ENCODE measurements around the gene MCAT. TPM values are rescaled to one million over a fixed set of nuclear protein-coding genes. Genes with fewer than 3 reads are reported as not detected.

The MCAT gene
- total RNA-seq, 1 donor from 2014 or later, result 10.5 TPM

DNA sequence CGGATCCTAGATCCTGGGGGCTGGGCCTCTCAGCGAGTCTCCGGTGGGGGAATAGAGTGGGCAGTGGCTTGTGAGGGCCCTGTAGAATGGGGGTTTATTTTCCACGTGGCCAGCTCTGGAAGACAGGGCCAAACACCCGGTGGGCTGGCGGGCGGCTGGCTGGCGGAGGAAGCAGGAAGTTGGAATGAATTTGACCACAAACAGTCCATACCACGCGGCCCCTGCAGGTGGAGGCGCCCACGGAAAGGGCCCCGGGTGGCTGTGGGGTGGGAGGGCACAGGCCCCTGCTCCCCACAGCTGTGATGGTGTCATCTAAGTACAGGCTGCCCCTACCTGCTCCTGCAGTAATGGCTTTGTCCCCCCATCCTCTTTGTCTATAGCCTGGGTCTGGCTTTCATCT is 15.1 kb downstream of the MCAT start:
- no peaks in the 10 kb centered on the region for H3K79me2 ChIP-seq (ENCODE audit: low read depth)
- no peak for DNase-seq (ENCODE audit: low spot score)
- peaks cover 17% of the 10 kb centered on the region for H3K4me1 ChIP-seq

DNA sequence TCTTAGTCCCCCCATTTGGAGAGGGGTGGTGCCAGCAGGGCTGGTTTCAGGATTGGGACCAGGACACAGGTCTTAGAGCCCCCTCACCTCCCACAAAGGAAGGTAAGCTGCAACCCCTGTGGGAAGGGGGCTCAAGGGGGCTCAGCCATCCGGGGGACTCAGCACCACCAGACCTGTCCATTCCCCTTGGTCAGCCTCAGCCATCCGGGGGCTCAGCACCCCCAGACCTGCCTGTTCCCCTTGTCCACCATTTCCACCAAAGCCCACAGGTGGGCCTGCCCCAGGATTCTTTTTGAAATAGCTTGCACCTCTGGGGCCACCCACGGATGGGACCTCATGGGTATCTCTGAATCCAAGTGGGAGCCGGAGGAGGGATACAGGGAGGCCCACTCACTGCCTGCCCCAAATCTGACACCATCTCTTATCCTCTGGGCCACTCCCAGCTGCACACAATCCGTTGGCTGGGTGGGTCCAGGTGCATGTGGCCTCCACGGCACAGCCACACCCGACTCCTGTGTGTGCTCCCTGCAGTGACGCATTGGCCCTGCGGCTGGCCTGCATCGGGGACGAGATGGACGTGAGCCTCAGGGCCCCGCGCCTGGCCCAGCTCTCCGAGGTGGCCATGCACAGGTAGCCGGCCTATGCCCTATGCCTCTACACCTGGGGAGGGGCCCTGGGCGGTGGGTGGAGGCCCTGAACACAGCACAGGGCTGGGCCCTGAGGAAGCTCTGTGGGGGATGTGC is 15.9 kb downstream of the MCAT start:
- Mint-ChIP-seq H3K36me3 (no peaks in the 10 kb centered on the region), H3K4me3 (no peak overlapping the region), H3K4me1 (peaks cover 11% of the 10 kb centered on the region), H3K27me3 (ENCODE audit: insufficient read depth, low read depth) (peaks cover 7% of the 10 kb centered on the region), H3K27ac (no peak overlapping the region), H3K9me3 (no peaks in the 10 kb centered on the region)
- Histone ChIP-seq H3K4me1 (peaks cover 17% of the 10 kb centered on the region), H3K27ac (no peak overlapping the region), H3K36me3 (no peaks in the 10 kb centered on the region), H3K9ac (no peak overlapping the region), H3K27me3 (no peaks in the 10 kb centered on the region), H3K79me2 (ENCODE audit: low read depth) (no peaks in the 10 kb centered on the region), H4K20me1 (ENCODE audit: low read depth) (peaks cover 12% of the 10 kb centered on the region), H3F3A (ENCODE audit: low read depth) (no peaks in the 10 kb centered on the region), H3K9me3 (ENCODE audit: low read depth) (no peaks in the 10 kb centered on the region), H2AFZ (replicated peaks) (no peak overlapping the region), H3K4me3 (no peak overlapping the region), H3K4me2 (no peak overlapping the region)
- DNase-seq (ENCODE audit: low spot score), result no peak
- TF ChIP-seq, protein P1, sequence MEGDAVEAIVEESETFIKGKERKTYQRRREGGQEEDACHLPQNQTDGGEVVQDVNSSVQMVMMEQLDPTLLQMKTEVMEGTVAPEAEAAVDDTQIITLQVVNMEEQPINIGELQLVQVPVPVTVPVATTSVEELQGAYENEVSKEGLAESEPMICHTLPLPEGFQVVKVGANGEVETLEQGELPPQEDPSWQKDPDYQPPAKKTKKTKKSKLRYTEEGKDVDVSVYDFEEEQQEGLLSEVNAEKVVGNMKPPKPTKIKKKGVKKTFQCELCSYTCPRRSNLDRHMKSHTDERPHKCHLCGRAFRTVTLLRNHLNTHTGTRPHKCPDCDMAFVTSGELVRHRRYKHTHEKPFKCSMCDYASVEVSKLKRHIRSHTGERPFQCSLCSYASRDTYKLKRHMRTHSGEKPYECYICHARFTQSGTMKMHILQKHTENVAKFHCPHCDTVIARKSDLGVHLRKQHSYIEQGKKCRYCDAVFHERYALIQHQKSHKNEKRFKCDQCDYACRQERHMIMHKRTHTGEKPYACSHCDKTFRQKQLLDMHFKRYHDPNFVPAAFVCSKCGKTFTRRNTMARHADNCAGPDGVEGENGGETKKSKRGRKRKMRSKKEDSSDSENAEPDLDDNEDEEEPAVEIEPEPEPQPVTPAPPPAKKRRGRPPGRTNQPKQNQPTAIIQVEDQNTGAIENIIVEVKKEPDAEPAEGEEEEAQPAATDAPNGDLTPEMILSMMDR (IDR thresholded peaks at IDR 0.05), result no peak
- TF ChIP-seq EZH2 (IDR thresholded peaks at IDR 0.05), result no peak
- TF ChIP-seq EZH2phosphoT487 (IDR thresholded peaks at IDR 0.05), result no peak

More for the DNA sequence above, 15.1 kb downstream of the MCAT start:
- H3K9me3 Mint-ChIP-seq, result no peaks in the 10 kb centered on the region
- Histone ChIP-seq H3K4me3 (no peak overlapping the region), H3K27ac (no peak overlapping the region), H3K9me3 (ENCODE audit: low read depth) (no peaks in the 10 kb centered on the region), H3K36me3 (no peaks in the 10 kb centered on the region), H3K9ac (no peak overlapping the region), H2AFZ (replicated peaks) (no peak overlapping the region), H3F3A (ENCODE audit: low read depth) (no peaks in the 10 kb centered on the region), H3K27me3 (no peaks in the 10 kb centered on the region), H4K20me1 (ENCODE audit: low read depth) (peaks cover 12% of the 10 kb centered on the region), H3K4me2 (no peak overlapping the region)
- H3K36me3 Mint-ChIP-seq, result peaks cover under 1% of the 10 kb centered on the region
- H3K4me3 Mint-ChIP-seq, result no peak overlapping the region
- no peak overlapping the region for H3K27ac Mint-ChIP-seq
- TF ChIP-seq EZH2 (IDR thresholded peaks at IDR 0.05), result no peak
- H3K27me3 Mint-ChIP-seq (ENCODE audit: insufficient read depth, low read depth), result peaks cover 7% of the 10 kb centered on the region
- H3K4me1 Mint-ChIP-seq, result peaks cover 11% of the 10 kb centered on the region

GRCh38 chr22:43126501-43127165 is 16.6 kb downstream of the MCAT start:
- Mint-ChIP-seq H3K9me3 (no peaks in the 10 kb centered on the region), H3K4me3 (no peak overlapping the region), H3K4me1 (peaks cover 11% of the 10 kb centered on the region), H3K27me3 (ENCODE audit: insufficient read depth, low read depth) (peaks cover 7% of the 10 kb centered on the region), H3K36me3 (no peaks in the 10 kb centered on the region), H3K27ac (no peak overlapping the region)
- H3F3A ChIP-seq (ENCODE audit: low read depth), result no peaks in the 10 kb centered on the region
- H3K4me2 ChIP-seq, result no peak overlapping the region
- H3K9me3 ChIP-seq (ENCODE audit: low read depth), result no peaks in the 10 kb centered on the region
- H4K20me1 ChIP-seq (ENCODE audit: low read depth), result peaks cover 12% of the 10 kb centered on the region
- peaks cover 17% of the 10 kb centered on the region for H3K4me1 ChIP-seq
- no peaks in the 10 kb centered on the region for H3K79me2 ChIP-seq (ENCODE audit: low read depth)
- no peak for DNase-seq (ENCODE audit: low spot score)
- no peaks in the 10 kb centered on the region for H3K27me3 ChIP-seq
- no peak overlapping the region for H3K4me3 ChIP-seq
- no peak overlapping the region for H3K27ac ChIP-seq
- H3K9ac ChIP-seq, result no peak overlapping the region
- no peak for TF ChIP-seq EZH2 (IDR thresholded peaks at IDR 0.05)
- TF ChIP-seq, protein P1 (IDR thresholded peaks at IDR 0.05), result no peak
- no peak for TF ChIP-seq EZH2phosphoT487 (IDR thresholded peaks at IDR 0.05)
- H3K36me3 ChIP-seq, result no peaks in the 10 kb centered on the region
- H2AFZ ChIP-seq (replicated peaks), result no peak overlapping the region
